Activated naive CD8-positive, alpha-beta T cell treated with anti-CD3 and anti-CD28 coated beads, Interleukin-2, amount 10 ng/mL, durations not matched to agents 7 days and 5 days (primary cell): ENCODE measurements around the gene CSNK1G1. TPM values are rescaled to one million over a fixed set of nuclear protein-coding genes. Genes with fewer than 3 reads are reported as not detected.

Experiments used
- ATAC-seq: fragments of 150-1000 bp; cut with Tn5 transposase; one replicate; pipeline ENCODE4 v1.10.0; 2021; ENCODE audit warnings: low read depth, moderate library complexity
- POLR2A ChIA-PET: fragments of 350-600 bp; sonication (Branson Sonifier 250); formaldehyde crosslinking; loops from one replicate; lab custom pipeline; 2021; ENCODE audit warnings: antibody characterized with exemption; lab: Charles Lee
- DNase-seq: peaks from one replicate; pipeline ENCODE4 v3.0.0; 2021
- H3K27ac Mint-ChIP-seq: one replicate; pipeline ENCODE4 v1.8.0; 2022; ENCODE audit warnings: mild to moderate bottlenecking, mixed read lengths
- H3K27me3 Mint-ChIP-seq: one replicate; pipeline ENCODE4 v1.8.0; 2022; ENCODE audit warnings: mild to moderate bottlenecking, moderate library complexity, mixed read lengths
- H3K36me3 Mint-ChIP-seq: one replicate; pipeline ENCODE4 v1.8.0; 2021; ENCODE audit warnings: mild to moderate bottlenecking, mixed read lengths
- H3K4me1 Mint-ChIP-seq: one replicate; pipeline ENCODE4 v1.8.0; 2021; ENCODE audit warnings: mixed read lengths
- H3K4me3 Mint-ChIP-seq: one replicate; pipeline ENCODE4 v1.8.0; 2022; ENCODE audit warnings: mild to moderate bottlenecking, moderate library complexity, mixed read lengths
- H3K9me3 Mint-ChIP-seq: one replicate; pipeline ENCODE4 v1.8.0; 2021; ENCODE audit warnings: mixed read lengths
- total RNA-seq, 2 experiments: library from RNA; stranded (reverse); gene quantifications; one replicate each; pipeline ENCODE4 v1.2.3, GENCODE V29; 2021

Gene CSNK1G1
- total RNA-seq, 2 experiments from 2014 or later: 26.2 to 26.7 TPM

- peaks cover 14% of the 10 kb centered on the region for H3K4me1 Mint-ChIP-seq
- H3K27ac Mint-ChIP-seq: no peak overlapping the region
- H3K27me3 Mint-ChIP-seq: peaks cover 2% of the 10 kb centered on the region
- H3K9me3 Mint-ChIP-seq: no peaks in the 10 kb centered on the region
- H3K4me3 Mint-ChIP-seq: no peak overlapping the region
- peaks cover 4% of the 10 kb centered on the region for H3K36me3 Mint-ChIP-seq
- DNase-seq: no peak
- POLR2A ChIA-PET: no interaction called here
- ATAC-seq: no peak
Observed at GRCh38 chr15:64146885-64147681, 208.9 kb downstream of the CSNK1G1 start.

- Mint-ChIP-seq H3K27ac (no peak overlapping the region), H3K27me3 (peaks cover 2% of the 10 kb centered on the region), H3K9me3 (no peaks in the 10 kb centered on the region), H3K4me3 (no peak overlapping the region), H3K4me1 (peaks cover 14% of the 10 kb centered on the region), H3K36me3 (peaks cover 5% of the 10 kb centered on the region)
- POLR2A ChIA-PET: no interaction called here
- no peak for ATAC-seq
- no peak for DNase-seq
Observed at GRCh38 chr15:64146520-64146884, 209.5 kb downstream of the CSNK1G1 start.

GRCh38 chr15:64146041-64146440 is 209.9 kb downstream of the CSNK1G1 start:
- POLR2A ChIA-PET: no interaction called here
- Mint-ChIP-seq H3K27ac (no peak overlapping the region), H3K9me3 (no peaks in the 10 kb centered on the region)

GRCh38 chr15:64144565-64145281 is 211.2 kb downstream of the CSNK1G1 start:
- no peak overlapping the region for H3K27ac Mint-ChIP-seq
- H3K9me3 Mint-ChIP-seq: no peaks in the 10 kb centered on the region
- ATAC-seq: no peak
- peaks cover 4% of the 10 kb centered on the region for H3K4me1 Mint-ChIP-seq
- H3K4me3 Mint-ChIP-seq: no peak overlapping the region
- no peak for DNase-seq
- POLR2A ChIA-PET: no interaction called here
- peaks cover 13% of the 10 kb centered on the region for H3K36me3 Mint-ChIP-seq
- H3K27me3 Mint-ChIP-seq: no peaks in the 10 kb centered on the region

More at GRCh38 chr15:64146041-64146440, 209.9 kb downstream of the CSNK1G1 start:
- Mint-ChIP-seq H3K27me3 (peaks cover 2% of the 10 kb centered on the region), H3K4me3 (no peak overlapping the region), H3K4me1 (peaks cover 13% of the 10 kb centered on the region), H3K36me3 (peaks cover 10% of the 10 kb centered on the region)
- DNase-seq (no peak), ATAC-seq (no peak)

- H3K9me3 Mint-ChIP-seq: no peaks in the 10 kb centered on the region
- POLR2A ChIA-PET: no interaction called here
- ATAC-seq: no peak
- DNase-seq: no peak
- peaks cover 11% of the 10 kb centered on the region for H3K36me3 Mint-ChIP-seq
- no peak overlapping the region for H3K27ac Mint-ChIP-seq
- no peaks in the 10 kb centered on the region for H3K4me1 Mint-ChIP-seq
- no peaks in the 10 kb centered on the region for H3K27me3 Mint-ChIP-seq
- no peak overlapping the region for H3K4me3 Mint-ChIP-seq
Observed at GRCh38 chr15:64144192-64144564, 211.8 kb downstream of the CSNK1G1 start.

GRCh38 chr15:64143276-64143675 is 212.7 kb downstream of the CSNK1G1 start:
- H3K4me3 Mint-ChIP-seq: no peak overlapping the region
- ATAC-seq: no peak
- no peak overlapping the region for H3K27ac Mint-ChIP-seq
- H3K36me3 Mint-ChIP-seq: peaks cover 11% of the 10 kb centered on the region
- DNase-seq: no peak
- no peaks in the 10 kb centered on the region for H3K27me3 Mint-ChIP-seq
- no peaks in the 10 kb centered on the region for H3K4me1 Mint-ChIP-seq
- POLR2A ChIA-PET: no interaction called here
- H3K9me3 Mint-ChIP-seq: no peaks in the 10 kb centered on the region

GRCh38 chr15:64141798-64142512 is 214.0 kb downstream of the CSNK1G1 start:
- no peaks in the 10 kb centered on the region for H3K27me3 Mint-ChIP-seq
- H3K4me1 Mint-ChIP-seq: no peaks in the 10 kb centered on the region
- H3K4me3 Mint-ChIP-seq: no peak overlapping the region
- DNase-seq: no peak
- no peaks in the 10 kb centered on the region for H3K9me3 Mint-ChIP-seq
- H3K36me3 Mint-ChIP-seq: peaks cover 11% of the 10 kb centered on the region
- no peak overlapping the region for H3K27ac Mint-ChIP-seq
- POLR2A ChIA-PET: interaction anchor here (0.6 kb wide), 2 partner anchors 11 to 799 kb away, joined by 3 read pairs; no protein-coding TSS in a partner anchor
- no peak for ATAC-seq

- Mint-ChIP-seq H3K4me1 (no peaks in the 10 kb centered on the region), H3K9me3 (no peaks in the 10 kb centered on the region), H3K36me3 (peaks cover 12% of the 10 kb centered on the region), H3K27ac (no peak overlapping the region), H3K4me3 (no peak overlapping the region), H3K27me3 (no peaks in the 10 kb centered on the region)
- DNase-seq (no peak), ATAC-seq (no peak)
- POLR2A ChIA-PET: no interaction called here
Observed at GRCh38 chr15:64138331-64138941, 217.5 kb downstream of the CSNK1G1 start.

- Mint-ChIP-seq H3K36me3 (peaks cover 13% of the 10 kb centered on the region), H3K4me3 (no peak overlapping the region), H3K9me3 (no peaks in the 10 kb centered on the region), H3K27me3 (no peaks in the 10 kb centered on the region), H3K27ac (no peak overlapping the region), H3K4me1 (no peaks in the 10 kb centered on the region)
- POLR2A ChIA-PET: no interaction called here
- no peak for DNase-seq
- peak; percentile 29 for ATAC-seq
Observed at GRCh38 chr15:64137226-64137833, 218.6 kb downstream of the CSNK1G1 start.

GRCh38 chr15:64136347-64136746 is 219.6 kb downstream of the CSNK1G1 start:
- H3K9me3 Mint-ChIP-seq: no peaks in the 10 kb centered on the region
- no peak overlapping the region for H3K27ac Mint-ChIP-seq
- POLR2A ChIA-PET: no interaction called here
- ATAC-seq: no peak
- H3K36me3 Mint-ChIP-seq: peaks cover 10% of the 10 kb centered on the region
- H3K4me1 Mint-ChIP-seq: no peaks in the 10 kb centered on the region
- H3K4me3 Mint-ChIP-seq: no peak overlapping the region
- no peaks in the 10 kb centered on the region for H3K27me3 Mint-ChIP-seq
- no peak for DNase-seq

GRCh38 chr15:64134345-64134829 is 221.6 kb downstream of the CSNK1G1 start:
- no peak for DNase-seq
- Mint-ChIP-seq H3K27me3 (no peaks in the 10 kb centered on the region), H3K9me3 (no peaks in the 10 kb centered on the region), H3K4me1 (no peaks in the 10 kb centered on the region), H3K4me3 (no peak overlapping the region), H3K27ac (no peak overlapping the region), H3K36me3 (peaks cover 8% of the 10 kb centered on the region)
- POLR2A ChIA-PET: no interaction called here
- no peak for ATAC-seq

GRCh38 chr15:64133623-64134344 is 222.2 kb downstream of the CSNK1G1 start:
- H3K36me3 Mint-ChIP-seq: peaks cover 8% of the 10 kb centered on the region
- H3K27me3 Mint-ChIP-seq: no peaks in the 10 kb centered on the region
- H3K9me3 Mint-ChIP-seq: no peaks in the 10 kb centered on the region
- POLR2A ChIA-PET: no interaction called here
- no peak for DNase-seq
- no peak overlapping the region for H3K4me3 Mint-ChIP-seq
- no peak for ATAC-seq
- H3K27ac Mint-ChIP-seq: no peak overlapping the region
- no peaks in the 10 kb centered on the region for H3K4me1 Mint-ChIP-seq
